ENCODE data around the gene MBD3. TPM values are rescaled to one million over a fixed set of nuclear protein-coding genes. Genes with fewer than 3 reads are reported as not detected.

The MBD3 gene
- polyA plus RNA-seq, 1 donor = 59.1 TPM

- Histone ChIP-seq H3K9me3 (ENCODE audit: control insufficient read depth, low read depth, low read length) (peaks cover 11% of the 10 kb centered on the region), H3K27ac (ENCODE audit: low read length) (no peak overlapping the region), H3K4me3 (ENCODE audit: low read length) (no peak overlapping the region), H3K4me1 (ENCODE audit: control insufficient read depth, insufficient read depth, low read length) (no peaks in the 10 kb centered on the region), H3K36me3 (ENCODE audit: control insufficient read depth, insufficient read depth, low read length) (peaks cover 73% of the 10 kb centered on the region), H3K27me3 (ENCODE audit: control insufficient read depth, insufficient read depth, low read length) (no peaks in the 10 kb centered on the region)
- WGBS (ENCODE audit: insufficient coverage, low lambda C conversion rate) = no CpG with 5 or more reads among the region's 22 CpGs
- no peak for DNase-seq
Observed at GRCh38 chr19:1580957-1581356, 11.7 kb downstream of the MBD3 start.

GRCh38 chr19:1580382-1580781 lies 12.3 kb downstream of the MBD3 start:
- Histone ChIP-seq H3K9me3 (ENCODE audit: control insufficient read depth, low read depth, low read length) (peaks cover 11% of the 10 kb centered on the region), H3K27ac (ENCODE audit: low read length) (no peak overlapping the region), H3K4me3 (ENCODE audit: low read length) (no peak overlapping the region), H3K27me3 (ENCODE audit: control insufficient read depth, insufficient read depth, low read length) (no peaks in the 10 kb centered on the region), H3K4me1 (ENCODE audit: control insufficient read depth, insufficient read depth, low read length) (no peaks in the 10 kb centered on the region), H3K36me3 (ENCODE audit: control insufficient read depth, insufficient read depth, low read length) (peaks cover 70% of the 10 kb centered on the region)
- no CpG with 5 or more reads among the region's 20 CpGs for WGBS (ENCODE audit: insufficient coverage, low lambda C conversion rate)
- DNase-seq = no peak

DNA sequence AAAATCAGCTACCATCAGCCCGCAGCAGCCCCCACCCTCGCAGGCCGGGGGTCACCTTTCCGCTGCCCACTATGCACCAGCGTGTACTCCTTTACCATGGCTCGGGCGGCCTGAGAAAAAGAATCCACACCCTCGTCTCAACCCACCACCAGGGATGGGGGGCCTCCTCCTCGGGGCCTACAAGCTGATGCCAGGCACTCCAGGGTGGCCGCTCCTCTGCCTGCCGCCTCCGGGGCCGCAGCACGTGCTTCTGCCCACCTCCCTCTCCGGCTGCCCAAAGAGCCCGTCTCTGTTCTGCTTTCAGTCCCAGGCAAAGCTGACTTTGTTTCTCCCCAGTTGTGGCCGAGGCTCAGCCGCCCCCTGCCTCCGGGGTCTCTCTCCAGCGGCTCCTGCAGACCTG lies 13.4 kb downstream of the MBD3 start:
- DNase-seq = no peak
- H3K36me3 ChIP-seq (ENCODE audit: control insufficient read depth, insufficient read depth, low read length) = peaks cover 64% of the 10 kb centered on the region
- H3K9me3 ChIP-seq (ENCODE audit: control insufficient read depth, low read depth, low read length) = peaks cover 11% of the 10 kb centered on the region
- no peaks in the 10 kb centered on the region for H3K27me3 ChIP-seq (ENCODE audit: control insufficient read depth, insufficient read depth, low read length)
- no peaks in the 10 kb centered on the region for H3K4me1 ChIP-seq (ENCODE audit: control insufficient read depth, insufficient read depth, low read length)
- no CpG with 5 or more reads among the region's 20 CpGs for WGBS (ENCODE audit: insufficient coverage, low lambda C conversion rate)
- no peak overlapping the region for H3K4me3 ChIP-seq (ENCODE audit: low read length)
- no peak overlapping the region for H3K27ac ChIP-seq (ENCODE audit: low read length)

DNA sequence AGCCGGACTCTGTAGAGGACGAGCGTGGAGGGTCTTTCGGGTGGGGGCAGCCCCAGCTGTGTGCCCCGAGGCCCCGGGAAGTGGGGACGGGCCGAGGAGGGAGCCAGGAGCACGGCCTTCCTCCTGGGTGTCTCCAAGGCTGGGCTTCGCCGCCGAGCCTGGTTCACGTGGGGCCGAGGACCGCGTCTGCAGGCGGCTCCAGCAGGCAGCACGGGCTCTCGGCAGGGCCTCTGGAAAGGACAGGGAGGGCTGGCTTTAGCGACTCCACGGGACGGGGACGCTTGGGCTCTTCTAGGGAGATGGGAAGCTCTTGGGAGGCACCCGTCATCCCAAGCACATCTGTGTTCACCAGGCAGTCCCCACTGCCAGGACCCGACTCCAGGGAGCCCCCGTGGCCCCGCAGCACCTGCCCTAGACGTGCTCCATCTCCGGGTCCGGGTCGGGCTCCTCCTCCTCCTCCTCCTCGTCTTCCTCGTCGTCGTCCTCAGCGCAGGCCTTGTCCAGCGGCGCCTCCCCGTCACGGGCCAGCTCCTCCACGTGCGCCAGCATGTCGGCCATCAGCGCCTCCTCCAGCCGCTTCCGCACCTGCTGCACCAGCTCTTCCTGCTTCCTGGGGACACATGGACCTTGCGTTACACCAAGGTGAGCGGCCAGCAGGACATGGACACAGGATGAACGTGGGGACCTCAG lies 14.6 kb downstream of the MBD3 start:
- whole genome bisulfite sequencing (ENCODE audit: insufficient coverage, low lambda C conversion rate) = 90% methylated on average over 2 of the region's 49 CpGs
- Histone ChIP-seq H3K27ac (ENCODE audit: low read length) (no peak overlapping the region), H3K36me3 (ENCODE audit: control insufficient read depth, insufficient read depth, low read length) (peaks cover 56% of the 10 kb centered on the region), H3K27me3 (ENCODE audit: control insufficient read depth, insufficient read depth, low read length) (no peaks in the 10 kb centered on the region), H3K4me1 (ENCODE audit: control insufficient read depth, insufficient read depth, low read length) (peaks cover 5% of the 10 kb centered on the region), H3K9me3 (ENCODE audit: control insufficient read depth, low read depth, low read length) (peaks cover 11% of the 10 kb centered on the region), H3K4me3 (ENCODE audit: low read length) (no peak overlapping the region)
- DNase-seq = no peak

DNA sequence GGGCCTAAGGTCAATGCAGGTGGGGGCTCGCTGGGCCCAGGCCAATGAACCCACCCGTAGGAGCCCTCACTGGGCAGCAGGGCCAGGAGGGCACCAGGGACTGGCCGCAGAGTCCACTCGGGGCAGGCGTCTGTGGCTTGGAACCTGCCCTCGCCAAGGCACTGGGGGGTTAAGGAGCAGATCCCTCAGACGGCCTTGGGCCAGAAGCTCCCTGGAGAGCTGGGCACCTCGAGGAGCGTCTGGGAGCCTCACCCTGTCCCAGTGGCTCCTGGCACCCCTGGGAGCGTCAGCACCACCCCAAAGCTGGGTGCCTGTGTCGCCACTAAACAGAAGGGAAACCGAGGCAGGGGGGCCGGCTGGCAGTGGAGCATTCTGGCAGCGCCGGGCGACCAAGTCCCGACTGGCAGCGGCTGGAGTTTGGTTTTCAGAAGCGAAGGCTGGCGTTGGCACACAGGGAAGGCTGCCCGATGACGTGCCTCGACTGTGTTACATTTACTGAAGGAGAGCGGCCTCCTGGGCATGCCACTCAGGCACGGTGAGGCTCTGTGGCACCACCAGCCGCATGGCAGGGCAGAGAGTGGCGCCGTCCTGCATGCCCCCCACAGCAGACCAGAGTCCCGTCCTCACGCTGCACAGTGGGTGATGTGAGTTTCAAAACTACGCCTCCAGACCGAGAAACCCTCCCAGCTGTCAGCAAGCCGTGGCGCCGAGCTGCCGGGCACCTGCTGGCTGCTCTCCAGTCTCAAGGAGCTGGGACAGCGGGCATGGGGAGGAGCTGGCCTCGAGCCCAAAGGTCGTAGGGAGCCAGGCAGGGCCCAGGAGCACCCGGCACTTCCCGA lies 15.4 kb downstream of the MBD3 start:
- H3K9me3 ChIP-seq (ENCODE audit: control insufficient read depth, low read depth, low read length) = peaks cover 11% of the 10 kb centered on the region
- peaks cover 5% of the 10 kb centered on the region for H3K4me1 ChIP-seq (ENCODE audit: control insufficient read depth, insufficient read depth, low read length)
- H3K4me3 ChIP-seq (ENCODE audit: low read length) = no peak overlapping the region
- H3K27ac ChIP-seq (ENCODE audit: low read length) = no peak overlapping the region
- no peak for DNase-seq
- no CpG with 5 or more reads among the region's 41 CpGs for WGBS (ENCODE audit: insufficient coverage, low lambda C conversion rate)
- no peaks in the 10 kb centered on the region for H3K27me3 ChIP-seq (ENCODE audit: control insufficient read depth, insufficient read depth, low read length)
- H3K36me3 ChIP-seq (ENCODE audit: control insufficient read depth, insufficient read depth, low read length) = peaks cover 51% of the 10 kb centered on the region

- Histone ChIP-seq H3K9me3 (ENCODE audit: control insufficient read depth, low read depth, low read length) (peaks cover 11% of the 10 kb centered on the region), H3K27me3 (ENCODE audit: control insufficient read depth, insufficient read depth, low read length) (no peaks in the 10 kb centered on the region)
- WGBS (ENCODE audit: insufficient coverage, low lambda C conversion rate) = no CpG with 5 or more reads among the region's 30 CpGs
Observed at GRCh38 chr19:1576242-1577089, 16.2 kb downstream of the MBD3 start.

GRCh38 chr19:1575323-1576241 lies 17.1 kb downstream of the MBD3 start:
- peaks cover 11% of the 10 kb centered on the region for H3K9me3 ChIP-seq (ENCODE audit: control insufficient read depth, low read depth, low read length)
- 92% methylated on average over 4 of the region's 22 CpGs for WGBS (ENCODE audit: insufficient coverage, low lambda C conversion rate)
- peaks cover 36% of the 10 kb centered on the region for H3K36me3 ChIP-seq (ENCODE audit: control insufficient read depth, insufficient read depth, low read length)
- DNase-seq = no peak
- H3K4me1 ChIP-seq (ENCODE audit: control insufficient read depth, insufficient read depth, low read length) = peaks cover 5% of the 10 kb centered on the region
- H3K27ac ChIP-seq (ENCODE audit: low read length) = no peak overlapping the region
- no peaks in the 10 kb centered on the region for H3K27me3 ChIP-seq (ENCODE audit: control insufficient read depth, insufficient read depth, low read length)
- no peak overlapping the region for H3K4me3 ChIP-seq (ENCODE audit: low read length)

More at GRCh38 chr19:1576242-1577089, 16.2 kb downstream of the MBD3 start:
- H3K4me3 ChIP-seq (ENCODE audit: low read length) = no peak overlapping the region
- DNase-seq = no peak
- H3K36me3 ChIP-seq (ENCODE audit: control insufficient read depth, insufficient read depth, low read length) = peaks cover 44% of the 10 kb centered on the region
- H3K27ac ChIP-seq (ENCODE audit: low read length) = no peak overlapping the region
- peaks cover 5% of the 10 kb centered on the region for H3K4me1 ChIP-seq (ENCODE audit: control insufficient read depth, insufficient read depth, low read length)

DNA sequence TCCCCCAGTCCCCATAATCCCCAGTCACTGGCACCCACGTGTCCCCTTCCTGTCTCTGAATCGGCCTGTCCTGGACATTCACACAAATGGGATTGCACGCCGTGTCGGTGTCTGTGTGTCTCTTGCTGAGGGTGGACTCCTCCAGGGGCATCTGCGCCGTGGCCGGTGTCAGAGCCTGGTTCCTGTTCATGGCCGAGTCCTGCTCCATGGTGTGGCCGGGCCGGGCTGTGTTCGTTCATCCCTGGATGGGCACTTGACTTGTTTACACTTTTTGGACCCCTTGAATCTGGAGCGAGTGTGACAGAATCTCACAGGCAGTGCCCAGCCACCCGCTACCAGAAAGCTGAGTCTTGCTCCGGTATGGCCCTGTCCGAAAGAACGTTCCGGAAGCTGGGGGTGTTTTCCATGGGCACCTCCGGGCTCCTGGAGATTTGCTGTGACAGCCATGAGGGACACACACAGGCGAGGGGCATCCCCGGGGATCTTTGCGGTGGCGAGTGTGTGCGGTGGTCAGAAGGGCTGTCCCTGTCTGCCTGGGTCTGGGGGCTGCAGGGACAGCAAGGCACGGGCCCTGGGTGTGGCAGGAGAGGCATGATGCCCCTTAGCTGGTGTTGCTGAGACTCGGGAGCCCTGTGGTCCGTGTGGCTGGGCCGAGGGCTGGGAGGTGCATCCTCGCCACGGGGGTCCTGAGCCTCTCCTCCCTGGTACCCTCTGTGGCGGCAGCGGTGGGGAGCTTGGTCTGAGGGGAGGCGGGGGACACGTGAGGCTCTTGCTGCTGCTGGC lies 18.1 kb downstream of the MBD3 start:
- no peak for DNase-seq
- H3K9me3 ChIP-seq (ENCODE audit: control insufficient read depth, low read depth, low read length) = peaks cover 11% of the 10 kb centered on the region
- peaks cover 5% of the 10 kb centered on the region for H3K4me1 ChIP-seq (ENCODE audit: control insufficient read depth, insufficient read depth, low read length)
- no CpG with 5 or more reads among the region's 34 CpGs for WGBS (ENCODE audit: insufficient coverage, low lambda C conversion rate)
- no peak overlapping the region for H3K27ac ChIP-seq (ENCODE audit: low read length)
- no peaks in the 10 kb centered on the region for H3K27me3 ChIP-seq (ENCODE audit: control insufficient read depth, insufficient read depth, low read length)
- peaks cover 29% of the 10 kb centered on the region for H3K36me3 ChIP-seq (ENCODE audit: control insufficient read depth, insufficient read depth, low read length)
- H3K4me3 ChIP-seq (ENCODE audit: low read length) = no peak overlapping the region

GRCh38 chr19:1572795-1573194 lies 19.9 kb downstream of the MBD3 start:
- Histone ChIP-seq H3K27ac (ENCODE audit: low read length) (no peak overlapping the region), H3K4me3 (ENCODE audit: low read length) (no peak overlapping the region), H3K36me3 (ENCODE audit: control insufficient read depth, insufficient read depth, low read length) (peaks cover 15% of the 10 kb centered on the region), H3K27me3 (ENCODE audit: control insufficient read depth, insufficient read depth, low read length) (no peaks in the 10 kb centered on the region), H3K9me3 (ENCODE audit: control insufficient read depth, low read depth, low read length) (peaks cover 9% of the 10 kb centered on the region), H3K4me1 (ENCODE audit: control insufficient read depth, insufficient read depth, low read length) (peaks cover 12% of the 10 kb centered on the region)
- WGBS (ENCODE audit: insufficient coverage, low lambda C conversion rate) = 60% methylated on average over 1 of the region's 9 CpGs
- DNase-seq = no peak

Measured in large intestine (tissue), 3 donors.